Upper lobe of right lung (tissue), 1 donor: ENCODE data around the gene SLC6A17. TPM values are rescaled to one million over a fixed set of nuclear protein-coding genes. Genes with fewer than 3 reads are reported as not detected.

ENCODE experiments used
- ATAC-seq: fragments of 200-7000 bp; cut with Tn5 transposase; one replicate; pipeline ENCODE4 v1.9.1; 2020; ENCODE audit warnings: mild to moderate bottlenecking, moderate library complexity
- DNase-seq: peaks from one replicate; pipeline ENCODE4 v3.0.0-alpha.2; 2020
- H3K27ac ChIP-seq: fragments of 200-600 bp; one replicate; pipeline ENCODE4 v1.8.0; 2022
- H3K27me3 ChIP-seq: fragments of 200-600 bp; one replicate; pipeline ENCODE4 v1.8.0; 2022; ENCODE audit warnings: mild to moderate bottlenecking
- H3K36me3 ChIP-seq: fragments of 200-600 bp; one replicate; pipeline ENCODE4 v1.8.0; 2022
- H3K4me1 ChIP-seq: fragments of 200-600 bp; one replicate; pipeline ENCODE4 v1.8.0; 2022
- H3K4me3 ChIP-seq: fragments of 200-600 bp; one replicate; pipeline ENCODE4 v1.8.0; 2022; ENCODE audit warnings: mild to moderate bottlenecking
- H3K9me3 ChIP-seq: fragments of 200-600 bp; one replicate; pipeline ENCODE4 v1.8.0; 2022
- intact Hi-C: fragments of 100-400 bp; cut with DNase I; formaldehyde crosslinking; loops from one replicate; pipeline ENCODE4 v1.11.0; 2022
- total RNA-seq: library from RNA; stranded (reverse); fragmentation: NEBNext Ultra II Directional; extraction: Animal tissue kit (Norgen Biotek cat#: 25700); gene quantifications from one replicate; pipeline ENCODE4 v1.2.1, GENCODE V29; 2021
- TF ChIP-seq, protein P1 (sequence below): fragments of 200-600 bp; IDR thresholded peaks from one replicate; pipeline ENCODE4 v1.8.0; 2022; ENCODE audit warnings: antibody characterized with exemption
- donor health status: DM: no; HTN: yes; CAD: no; lungs with severe emphysema.

Gene SLC6A17
- total RNA-seq, 1 donor from 2014 or later = 0.06 TPM

DNA sequence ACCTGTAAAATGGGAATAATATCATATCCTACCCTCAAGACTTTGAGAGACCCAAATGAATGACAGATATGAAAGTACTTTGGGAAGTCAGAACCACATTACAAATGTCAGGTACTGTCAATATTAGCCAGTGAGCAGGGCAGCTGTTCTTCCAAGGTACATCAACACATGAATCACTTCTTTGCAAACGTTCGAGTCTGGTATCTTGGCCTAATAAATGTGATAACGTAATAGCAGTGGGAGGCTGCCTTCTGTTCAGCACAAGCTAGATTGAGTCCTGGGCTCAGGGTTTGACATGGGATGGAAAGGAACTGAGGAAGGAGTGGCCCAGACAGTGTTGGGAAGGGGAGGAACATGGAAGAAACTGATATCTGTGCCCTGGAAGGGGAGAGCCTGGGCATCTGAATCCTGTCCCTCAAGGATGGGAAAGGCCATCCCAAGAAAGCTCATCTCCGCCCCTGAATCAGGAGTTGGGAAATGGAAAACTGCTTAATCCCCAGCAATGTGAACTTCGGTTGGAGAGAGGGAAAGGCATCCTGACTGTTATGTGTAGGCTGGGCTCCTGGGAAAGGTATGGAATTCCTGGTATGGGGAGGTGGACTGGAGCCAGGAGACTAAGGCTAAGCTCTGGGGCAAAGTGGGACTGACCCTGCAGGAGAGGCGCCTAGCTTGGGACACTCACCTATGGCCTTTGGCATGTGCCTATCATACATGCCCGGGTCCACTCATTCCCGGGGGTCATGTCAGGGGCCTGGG, 74.1 kb downstream of the SLC6A17 start:
- H3K4me3 ChIP-seq = no peak overlapping the region
- no peaks in the 10 kb centered on the region for H3K4me1 ChIP-seq
- H3K36me3 ChIP-seq = peaks cover 6% of the 10 kb centered on the region
- no peak overlapping the region for H3K27ac ChIP-seq
- intact Hi-C loops = no loop called here
- ATAC-seq (no peak), DNase-seq (no peak)
- no peaks in the 10 kb centered on the region for H3K27me3 ChIP-seq
- H3K9me3 ChIP-seq = no peaks in the 10 kb centered on the region
- TF ChIP-seq, protein P1, sequence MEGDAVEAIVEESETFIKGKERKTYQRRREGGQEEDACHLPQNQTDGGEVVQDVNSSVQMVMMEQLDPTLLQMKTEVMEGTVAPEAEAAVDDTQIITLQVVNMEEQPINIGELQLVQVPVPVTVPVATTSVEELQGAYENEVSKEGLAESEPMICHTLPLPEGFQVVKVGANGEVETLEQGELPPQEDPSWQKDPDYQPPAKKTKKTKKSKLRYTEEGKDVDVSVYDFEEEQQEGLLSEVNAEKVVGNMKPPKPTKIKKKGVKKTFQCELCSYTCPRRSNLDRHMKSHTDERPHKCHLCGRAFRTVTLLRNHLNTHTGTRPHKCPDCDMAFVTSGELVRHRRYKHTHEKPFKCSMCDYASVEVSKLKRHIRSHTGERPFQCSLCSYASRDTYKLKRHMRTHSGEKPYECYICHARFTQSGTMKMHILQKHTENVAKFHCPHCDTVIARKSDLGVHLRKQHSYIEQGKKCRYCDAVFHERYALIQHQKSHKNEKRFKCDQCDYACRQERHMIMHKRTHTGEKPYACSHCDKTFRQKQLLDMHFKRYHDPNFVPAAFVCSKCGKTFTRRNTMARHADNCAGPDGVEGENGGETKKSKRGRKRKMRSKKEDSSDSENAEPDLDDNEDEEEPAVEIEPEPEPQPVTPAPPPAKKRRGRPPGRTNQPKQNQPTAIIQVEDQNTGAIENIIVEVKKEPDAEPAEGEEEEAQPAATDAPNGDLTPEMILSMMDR = no peak

GRCh38 chr1:110225212-110225611, 74.9 kb downstream of the SLC6A17 start:
- peaks cover 6% of the 10 kb centered on the region for H3K36me3 ChIP-seq
- intact Hi-C loops = no loop called here
- H3K27me3 ChIP-seq = no peaks in the 10 kb centered on the region
- DNase-seq (no peak), ATAC-seq (no peak)
- H3K4me3 ChIP-seq = no peak overlapping the region
- H3K27ac ChIP-seq = no peak overlapping the region
- TF ChIP-seq, protein P1 = no peak
- H3K9me3 ChIP-seq = no peaks in the 10 kb centered on the region
- H3K4me1 ChIP-seq = no peaks in the 10 kb centered on the region

DNA sequence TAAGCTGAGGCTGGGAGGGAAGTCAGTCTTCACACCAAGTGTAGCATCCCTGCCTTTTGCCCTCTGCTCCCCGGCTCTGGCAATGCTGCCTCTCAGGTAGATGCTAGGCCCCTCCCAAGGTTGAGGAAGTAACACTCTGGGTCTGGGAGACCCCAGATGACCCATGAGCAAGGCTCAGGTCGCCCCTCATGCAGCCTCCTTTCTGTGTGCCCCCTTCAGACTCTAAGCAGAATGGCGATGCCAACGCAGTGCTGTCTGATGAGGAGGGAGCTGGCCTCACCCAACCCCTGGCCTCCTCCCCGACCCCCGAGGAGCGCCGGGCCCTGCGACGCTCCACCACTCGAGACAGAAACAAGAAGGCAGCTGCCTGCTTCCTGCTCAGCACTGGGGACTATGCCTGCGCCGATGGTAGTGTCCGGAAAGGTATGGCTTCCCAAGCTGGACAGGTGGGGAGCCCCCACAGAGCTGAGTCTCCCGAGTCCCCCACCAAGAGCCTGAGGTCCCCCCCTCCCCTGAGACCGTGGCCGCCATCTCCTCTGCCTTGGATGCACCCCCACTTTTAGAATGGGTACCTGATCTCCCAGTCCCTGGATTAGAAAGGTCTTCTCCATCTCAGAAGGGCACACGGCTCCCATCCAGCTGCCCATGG, 75.6 kb downstream of the SLC6A17 start:
- Histone ChIP-seq H3K4me1 (no peaks in the 10 kb centered on the region), H3K27me3 (no peaks in the 10 kb centered on the region), H3K36me3 (peaks cover 6% of the 10 kb centered on the region), H3K9me3 (no peaks in the 10 kb centered on the region), H3K27ac (no peak overlapping the region), H3K4me3 (no peak overlapping the region)
- ATAC-seq (no peak), DNase-seq (no peak)
- TF ChIP-seq, protein P1 = no peak
- intact Hi-C loops = no loop called here

GRCh38 chr1:110227774-110228173, 77.5 kb downstream of the SLC6A17 start:
- no peak for DNase-seq
- Histone ChIP-seq H3K9me3 (no peaks in the 10 kb centered on the region), H3K4me3 (no peak overlapping the region), H3K27ac (no peak overlapping the region), H3K4me1 (no peaks in the 10 kb centered on the region), H3K36me3 (peaks cover 6% of the 10 kb centered on the region), H3K27me3 (no peaks in the 10 kb centered on the region)
- TF ChIP-seq, protein P1 = no peak
- intact Hi-C loops = no loop called here
- ATAC-seq = no peak

DNA sequence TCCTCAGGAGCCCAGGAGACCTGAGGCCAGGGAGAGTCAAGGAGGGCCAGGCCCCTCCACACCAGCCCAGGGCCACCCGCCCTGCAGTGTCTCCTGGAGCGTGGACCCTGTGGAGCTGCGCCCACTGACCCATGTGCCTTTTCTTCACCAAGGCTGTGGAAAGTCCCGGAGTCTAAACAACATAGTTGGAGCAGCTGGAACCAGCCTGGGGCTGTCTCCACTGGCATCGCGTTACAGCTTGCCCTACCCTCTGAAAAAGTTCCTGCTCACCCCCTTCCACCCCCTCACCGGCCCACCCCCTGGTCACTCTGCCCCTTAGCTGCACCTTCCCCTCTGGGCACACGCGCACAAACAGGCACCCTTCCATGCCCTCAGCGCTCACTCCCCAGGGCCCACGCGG, 78.1 kb downstream of the SLC6A17 start:
- ATAC-seq (no peak), DNase-seq (no peak)
- intact Hi-C loops = no loop called here
- H3K4me1 ChIP-seq = no peaks in the 10 kb centered on the region
- no peak overlapping the region for H3K4me3 ChIP-seq
- no peaks in the 10 kb centered on the region for H3K27me3 ChIP-seq
- H3K36me3 ChIP-seq = peaks cover 4% of the 10 kb centered on the region
- no peaks in the 10 kb centered on the region for H3K9me3 ChIP-seq
- TF ChIP-seq, protein P1 = no peak
- no peak overlapping the region for H3K27ac ChIP-seq
